NCI-H2227 (cell line): ENCODE results near the gene MVB12B.
"Not testable (repeated sequence)": the region's sequence is repeated elsewhere in the genome, so short reads cannot be mapped to it uniquely, and the experiment has no call there.

Experiments used
- DNase-seq: peaks from one replicate; lab custom pipeline; 2025; ENCODE audit not compliant: unreplicated experiment; lab: John Stamatoyannopoulos, UW

Gene MVB12B

DNA sequence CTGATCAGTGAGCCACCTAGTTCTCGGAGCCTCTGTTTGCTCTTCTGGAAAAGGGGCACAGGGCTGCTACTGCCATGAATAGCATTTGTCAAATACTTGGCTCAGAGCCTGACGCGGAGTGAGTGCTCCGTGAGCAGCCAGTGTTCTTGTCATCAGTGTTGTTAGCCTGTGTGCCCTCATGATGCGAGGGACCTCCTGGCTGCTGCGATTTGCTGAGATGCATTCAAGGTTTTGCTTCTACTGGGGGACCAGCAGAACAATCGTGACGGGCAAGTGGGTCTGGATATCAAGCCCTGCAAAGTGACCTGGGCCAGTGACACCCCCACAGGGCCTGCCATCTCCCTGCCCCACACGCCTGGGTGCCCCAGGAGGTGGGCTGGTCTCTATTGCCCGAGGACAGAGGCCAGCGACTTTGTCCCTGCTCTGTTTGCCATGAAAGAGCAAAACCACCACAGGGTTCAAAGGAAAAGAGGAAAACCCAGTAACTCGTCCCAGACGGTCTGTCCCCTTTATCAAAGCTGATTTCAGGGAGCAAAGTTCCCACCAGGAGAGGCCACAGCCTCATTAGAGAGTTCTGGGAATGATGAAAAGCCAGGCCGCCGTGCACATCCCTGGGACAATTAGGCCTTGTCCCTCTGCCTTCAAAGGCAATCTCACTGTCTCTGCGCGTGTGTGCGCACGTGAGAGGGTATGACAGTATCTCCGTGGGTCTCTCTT is 200.6 kb downstream of the MVB12B start:
- no peak for DNase-seq

GRCh38 chr9:126528111-126528510 is 201.5 kb downstream of the MVB12B start:
- DNase-seq = no peak

- no peak for DNase-seq
Measured at GRCh38 chr9:126528915-126529314, 202.3 kb downstream of the MVB12B start.

DNA sequence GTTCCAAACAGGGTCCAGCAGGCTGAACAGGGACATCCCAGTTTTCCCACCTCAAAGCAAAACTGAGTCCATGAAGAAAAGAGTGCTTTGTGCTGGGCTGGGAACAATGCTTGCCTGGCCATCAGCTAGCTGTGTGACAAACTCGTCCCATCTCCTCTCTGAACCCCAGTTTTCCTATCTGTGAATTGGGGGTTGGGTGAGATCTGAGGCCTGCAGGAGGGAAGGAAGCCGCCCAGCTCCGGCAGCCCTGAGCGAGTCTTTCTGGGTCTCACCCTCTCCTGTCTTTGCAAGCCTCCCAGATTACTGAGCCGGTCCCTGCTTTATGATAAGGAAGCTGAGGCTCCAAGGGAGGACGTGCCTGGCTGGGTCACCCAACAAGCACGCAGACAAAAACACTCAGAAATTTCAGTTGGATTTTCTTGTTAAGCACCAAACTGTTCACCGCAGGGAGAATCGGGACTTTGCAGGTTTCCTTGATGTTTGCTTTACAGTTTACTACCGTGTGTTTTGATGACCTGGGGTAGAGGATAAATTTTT is 204.5 kb downstream of the MVB12B start:
- no peak for DNase-seq

GRCh38 chr9:126531591-126531990 is 205.0 kb downstream of the MVB12B start:
- DNase-seq = no peak

GRCh38 chr9:126532019-126532462 is 205.4 kb downstream of the MVB12B start:
- DNase-seq = no peak

GRCh38 chr9:126532489-126532888 is 205.9 kb downstream of the MVB12B start:
- no peak for DNase-seq

DNA sequence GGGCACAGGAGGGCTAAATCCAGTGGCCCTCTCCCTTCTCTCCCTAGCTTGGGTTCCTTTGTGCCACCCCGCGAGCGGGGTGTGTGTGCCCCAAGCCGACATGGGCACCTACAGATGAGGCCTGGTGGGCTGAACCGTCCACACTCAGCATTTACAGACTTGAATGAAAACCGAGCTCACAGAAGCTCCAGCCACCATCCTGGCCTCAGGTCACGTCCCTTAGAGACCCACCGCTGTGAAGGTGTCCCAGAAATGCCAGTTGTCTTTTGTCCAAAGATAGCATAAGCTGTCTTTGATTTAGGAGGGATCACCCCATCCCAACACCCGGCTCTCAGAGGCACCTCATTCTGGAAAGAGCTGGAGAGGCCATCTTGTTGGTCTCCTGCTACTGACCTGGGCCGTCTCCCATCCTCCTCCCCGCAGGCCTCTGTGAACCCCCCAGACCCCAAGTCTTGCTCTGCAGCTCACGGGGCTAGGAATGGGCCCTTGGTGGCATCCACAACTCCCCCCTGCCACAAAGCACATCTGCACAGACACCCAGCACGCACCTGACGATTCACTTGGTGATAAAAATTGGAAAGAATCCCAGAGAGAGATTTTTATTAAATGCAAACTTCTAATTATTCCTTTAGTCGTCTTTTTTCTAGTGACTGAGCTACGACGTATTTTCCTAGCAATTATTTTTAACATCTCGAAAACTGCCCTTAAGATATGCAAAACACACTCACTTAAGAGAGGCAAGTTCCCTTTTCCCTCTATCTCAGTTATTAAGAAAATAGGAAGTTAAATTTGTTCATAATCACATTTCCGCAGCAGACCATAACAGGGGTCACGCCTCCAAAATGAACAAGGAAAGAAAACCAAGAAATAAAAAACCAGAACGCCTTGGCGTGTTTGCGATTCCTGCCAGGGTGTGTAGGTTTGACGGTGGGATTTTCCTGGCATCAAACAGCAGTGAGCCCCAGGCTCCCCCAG is 206.6 kb downstream of the MVB12B start:
- no peak for DNase-seq

- no peak for DNase-seq
Measured at GRCh38 chr9:126533926-126534310, 207.3 kb downstream of the MVB12B start.

DNA sequence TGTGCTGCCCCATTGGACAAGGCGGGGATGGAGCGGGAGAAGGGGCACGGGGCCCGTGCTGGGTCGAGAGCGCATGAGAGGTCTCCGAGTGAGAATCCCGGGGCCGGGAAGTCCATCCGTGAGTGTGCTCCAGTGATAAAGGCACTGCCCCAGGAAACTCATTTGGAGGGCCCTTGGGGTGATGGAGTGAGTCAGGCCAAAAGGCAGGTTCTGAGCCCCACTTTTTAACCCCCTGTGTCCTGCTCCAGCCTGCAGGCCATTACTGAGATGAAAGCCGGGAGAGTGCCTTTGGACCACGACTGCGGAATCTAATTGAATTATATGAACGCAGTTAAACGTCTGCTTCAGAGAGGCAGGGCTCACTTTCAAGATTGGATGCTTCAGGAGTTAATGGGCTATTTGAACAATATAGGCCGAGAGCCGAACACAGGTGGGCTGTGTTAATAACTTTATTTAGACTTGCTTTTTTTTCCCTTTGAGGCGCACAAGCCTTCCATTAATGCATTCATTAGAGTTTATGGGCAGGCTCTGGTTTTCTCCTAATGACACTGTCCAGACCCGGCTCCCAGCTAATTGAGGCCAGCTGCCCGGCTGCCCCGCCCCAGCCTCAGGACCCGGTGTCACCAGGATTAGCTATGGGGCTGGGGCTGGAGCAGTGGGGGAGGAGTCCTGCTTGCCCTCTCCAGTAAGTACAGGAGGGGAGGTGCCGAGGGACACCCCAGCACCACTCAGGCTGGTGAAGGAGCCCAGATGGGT is 208.0 kb downstream of the MVB12B start:
- DNase-seq = peak; percentile 52

DNA sequence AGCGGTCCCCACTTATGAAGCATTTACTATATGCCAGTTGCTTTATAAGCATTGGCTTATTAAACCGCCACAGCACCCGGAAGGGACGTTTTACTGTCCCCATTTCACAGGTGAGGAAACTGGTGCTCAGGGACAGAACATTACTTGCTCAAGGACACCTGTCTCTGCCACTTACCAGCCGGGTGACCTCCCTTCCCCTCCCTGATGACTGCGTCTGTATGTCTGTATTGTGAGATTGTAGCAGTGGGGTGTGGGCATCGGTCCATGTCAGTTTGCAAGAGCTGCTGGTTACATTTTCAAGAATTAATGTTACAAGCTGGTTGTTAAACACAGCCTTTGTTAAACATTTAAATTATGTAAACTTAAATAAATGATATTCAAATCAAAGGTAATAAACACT is 209.5 kb downstream of the MVB12B start:
- no peak for DNase-seq

GRCh38 chr9:126536841-126537465 is 210.3 kb downstream of the MVB12B start:
- no peak for DNase-seq

- no peak for DNase-seq
Measured at GRCh38 chr9:126538550-126538949, 211.9 kb downstream of the MVB12B start.

- not testable (repeated sequence) for DNase-seq
Measured at GRCh38 chr9:126540398-126540797, 213.8 kb downstream of the MVB12B start.

- DNase-seq = no peak
Measured at GRCh38 chr9:126543490-126543889, 216.9 kb downstream of the MVB12B start.

DNA sequence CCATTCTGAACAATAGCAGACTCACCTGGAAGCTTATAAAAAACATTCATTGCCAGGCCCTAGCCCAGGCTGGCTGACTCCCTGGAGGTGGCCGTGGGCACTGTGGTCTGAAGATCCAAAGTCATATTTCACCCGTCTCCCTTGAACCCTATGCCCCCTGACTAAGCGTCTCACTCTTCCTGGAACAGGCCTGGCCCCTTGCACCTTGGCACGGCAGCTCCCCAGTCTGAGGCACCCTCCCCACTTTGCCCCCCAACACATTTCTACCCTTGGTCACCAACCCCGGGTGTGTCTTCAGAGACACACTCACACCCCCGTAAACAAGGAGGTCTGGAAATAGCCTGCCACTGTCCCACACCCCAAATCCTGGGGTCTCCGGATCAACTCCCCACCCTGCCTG is 218.5 kb downstream of the MVB12B start:
- no peak for DNase-seq

- no peak for DNase-seq
Measured at GRCh38 chr9:126546036-126546435, 219.4 kb downstream of the MVB12B start.

DNA sequence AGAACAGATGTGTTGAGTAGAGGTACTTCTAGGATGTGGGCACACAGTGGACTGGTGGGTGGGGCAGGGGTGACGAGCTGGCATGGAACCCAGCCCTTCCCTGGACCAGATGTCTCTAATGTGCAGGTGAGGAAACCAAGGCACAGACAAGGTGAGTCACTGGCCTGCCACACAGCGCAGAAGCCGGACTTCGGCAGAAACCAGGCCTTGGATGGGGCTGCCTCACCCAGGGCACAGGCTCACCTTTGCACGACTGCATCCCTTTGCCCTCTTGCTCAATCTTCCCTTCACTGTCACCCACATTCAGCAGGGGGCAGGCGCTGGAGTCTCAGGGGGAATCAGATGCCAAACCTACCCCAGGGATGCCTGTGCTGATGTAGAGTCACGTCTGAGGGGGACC is 221.7 kb downstream of the MVB12B start:
- DNase-seq = no peak

DNA sequence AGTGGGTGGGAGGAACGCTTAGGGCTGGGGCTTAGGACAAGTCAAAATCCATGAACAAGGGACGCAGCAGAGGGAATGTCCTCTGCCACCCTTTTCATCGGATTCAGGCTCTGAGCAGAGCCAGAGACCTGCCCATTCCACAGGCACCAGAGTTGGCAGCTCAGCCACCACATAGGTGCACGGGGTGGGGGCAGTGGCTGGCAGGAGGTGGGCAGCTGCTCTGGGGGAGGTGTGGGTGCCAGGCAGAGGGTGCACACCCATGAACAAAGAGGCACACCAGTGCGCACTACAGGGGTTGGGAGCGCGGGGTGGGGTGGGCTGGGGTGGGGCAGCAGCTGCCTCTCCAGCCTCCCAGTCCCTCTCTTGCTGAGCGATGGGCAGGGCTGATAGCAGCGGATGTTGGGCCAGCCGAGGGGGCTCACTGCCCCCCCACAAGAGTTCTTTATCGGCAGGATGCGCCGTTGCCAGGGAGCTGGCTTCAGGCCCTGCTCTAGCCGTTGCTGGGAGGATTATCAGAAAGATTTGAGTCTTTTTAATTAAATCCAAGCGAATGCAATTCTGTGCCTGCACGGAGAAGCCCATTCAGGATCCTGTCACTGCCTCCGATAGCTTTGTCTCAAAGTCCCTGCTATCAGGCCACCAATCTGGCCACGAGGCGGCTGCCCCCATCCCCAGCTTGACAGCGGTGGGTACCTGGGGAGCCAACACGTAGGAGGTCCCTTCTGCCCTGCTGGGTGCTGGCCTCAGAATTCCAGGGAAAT is 222.8 kb downstream of the MVB12B start:
- DNase-seq = peak; percentile 3

- DNase-seq = peak; percentile 26
Measured at GRCh38 chr9:126550891-126551351, 224.3 kb downstream of the MVB12B start.
